KMS-11 (cell line): Measurements from ENCODE around the gene SPNS2.

Experiments used
- H2AFZ ChIP-seq: fragments of 200-600 bp; sonication (generic); 2 replicates; pipeline ENCODE4 v1.6.1; 2016; ENCODE audit warnings: antibody characterized with exemption, mixed run types, low read depth
- H3K27ac ChIP-seq: fragments of 200-600 bp; sonication (generic); 2 replicates; pipeline ENCODE4 v1.6.1; 2016; ENCODE audit warnings: mild to moderate bottlenecking, mixed run types
- H3K27me3 ChIP-seq: fragments of 200-600 bp; sonication (generic); 2 replicates; pipeline ENCODE4 v1.6.1; 2017; ENCODE audit warnings: mild to moderate bottlenecking, low read depth, mixed run types, moderate library complexity; ENCODE audit not compliant: insufficient read depth
- H3K36me3 ChIP-seq: fragments of 200-600 bp; sonication (generic); 2 replicates; pipeline ENCODE4 v1.6.1; 2017; ENCODE audit warnings: mild to moderate bottlenecking, mixed run types; ENCODE audit not compliant: insufficient read depth
- H3K4me1 ChIP-seq: fragments of 200-600 bp; sonication (generic); 2 replicates; pipeline ENCODE4 v1.6.1; 2016; ENCODE audit warnings: mild to moderate bottlenecking, low read depth, mixed run types; ENCODE audit not compliant: poor library complexity, severe bottlenecking
- H3K4me2 ChIP-seq: fragments of 200-600 bp; sonication (generic); 2 replicates; pipeline ENCODE4 v1.7.0; 2016; ENCODE audit warnings: mild to moderate bottlenecking, mixed run types
- H3K4me3 ChIP-seq: fragments of 200-600 bp; sonication (generic); IDR thresholded peaks from 2 replicates; pipeline ENCODE4 v1.6.1; 2017; ENCODE audit warnings: low read depth, low read length, mixed read lengths; ENCODE audit not compliant: insufficient read depth
- H3K79me2 ChIP-seq: fragments of 200-600 bp; sonication (generic); 2 replicates; pipeline ENCODE4 v1.6.1; 2016; ENCODE audit warnings: low read depth, mixed run types; ENCODE audit not compliant: insufficient read depth
- H3K9ac ChIP-seq: fragments of 200-600 bp; sonication (generic); 2 replicates; pipeline ENCODE4 v1.6.1; 2016; ENCODE audit warnings: mild to moderate bottlenecking, mixed run types
- H4K20me1 ChIP-seq: fragments of 200-600 bp; sonication (generic); 2 replicates; pipeline ENCODE4 v1.6.1; 2016; ENCODE audit warnings: mild to moderate bottlenecking, mixed run types; ENCODE audit not compliant: insufficient read depth
- TF ChIP-seq, protein P1 (sequence below): fragments of 200-600 bp; sonication (generic); conservative IDR thresholded peaks from 2 replicates; pipeline ENCODE4 v1.6.1; 2017; ENCODE audit warnings: low read depth, mild to moderate bottlenecking, antibody characterized with exemption, low read length, moderate library complexity, mixed read lengths

SPNS2 gene

DNA sequence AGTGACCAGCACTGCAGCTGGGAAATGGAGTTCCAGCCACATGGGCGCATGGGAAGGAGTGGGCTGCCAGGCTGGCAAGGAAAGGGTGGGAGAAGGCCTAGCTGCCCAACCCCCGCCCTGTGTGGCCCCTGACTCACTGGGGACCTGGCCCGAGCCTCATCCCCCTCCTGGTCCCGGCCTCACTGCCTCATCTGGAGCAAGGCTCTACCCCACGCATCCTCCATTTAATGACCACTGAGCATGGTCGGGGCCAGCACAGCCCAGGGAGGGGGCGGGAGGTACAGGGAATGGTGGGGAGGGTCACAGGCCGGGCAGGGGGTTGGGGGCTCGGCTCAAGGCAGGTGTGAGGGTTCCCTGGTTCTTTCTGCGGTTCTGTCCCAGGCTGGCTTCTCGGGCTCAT, 16.1 kb downstream of the SPNS2 start:
- no peaks in the 10 kb centered on the region for H4K20me1 ChIP-seq
- H3K4me1 ChIP-seq: no peaks in the 10 kb centered on the region
- TF ChIP-seq, protein P1, sequence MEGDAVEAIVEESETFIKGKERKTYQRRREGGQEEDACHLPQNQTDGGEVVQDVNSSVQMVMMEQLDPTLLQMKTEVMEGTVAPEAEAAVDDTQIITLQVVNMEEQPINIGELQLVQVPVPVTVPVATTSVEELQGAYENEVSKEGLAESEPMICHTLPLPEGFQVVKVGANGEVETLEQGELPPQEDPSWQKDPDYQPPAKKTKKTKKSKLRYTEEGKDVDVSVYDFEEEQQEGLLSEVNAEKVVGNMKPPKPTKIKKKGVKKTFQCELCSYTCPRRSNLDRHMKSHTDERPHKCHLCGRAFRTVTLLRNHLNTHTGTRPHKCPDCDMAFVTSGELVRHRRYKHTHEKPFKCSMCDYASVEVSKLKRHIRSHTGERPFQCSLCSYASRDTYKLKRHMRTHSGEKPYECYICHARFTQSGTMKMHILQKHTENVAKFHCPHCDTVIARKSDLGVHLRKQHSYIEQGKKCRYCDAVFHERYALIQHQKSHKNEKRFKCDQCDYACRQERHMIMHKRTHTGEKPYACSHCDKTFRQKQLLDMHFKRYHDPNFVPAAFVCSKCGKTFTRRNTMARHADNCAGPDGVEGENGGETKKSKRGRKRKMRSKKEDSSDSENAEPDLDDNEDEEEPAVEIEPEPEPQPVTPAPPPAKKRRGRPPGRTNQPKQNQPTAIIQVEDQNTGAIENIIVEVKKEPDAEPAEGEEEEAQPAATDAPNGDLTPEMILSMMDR: no peak
- no peak overlapping the region for H3K9ac ChIP-seq
- H2AFZ ChIP-seq: no peak overlapping the region
- no peaks in the 10 kb centered on the region for H3K79me2 ChIP-seq
- no peak overlapping the region for H3K4me3 ChIP-seq
- peaks cover 4% of the 10 kb centered on the region; the same call in 1 of the 2 replicates for H3K27me3 ChIP-seq
- H3K27ac ChIP-seq: no peak overlapping the region
- H3K4me2 ChIP-seq: no peak overlapping the region
- no peaks in the 10 kb centered on the region for H3K36me3 ChIP-seq

DNA sequence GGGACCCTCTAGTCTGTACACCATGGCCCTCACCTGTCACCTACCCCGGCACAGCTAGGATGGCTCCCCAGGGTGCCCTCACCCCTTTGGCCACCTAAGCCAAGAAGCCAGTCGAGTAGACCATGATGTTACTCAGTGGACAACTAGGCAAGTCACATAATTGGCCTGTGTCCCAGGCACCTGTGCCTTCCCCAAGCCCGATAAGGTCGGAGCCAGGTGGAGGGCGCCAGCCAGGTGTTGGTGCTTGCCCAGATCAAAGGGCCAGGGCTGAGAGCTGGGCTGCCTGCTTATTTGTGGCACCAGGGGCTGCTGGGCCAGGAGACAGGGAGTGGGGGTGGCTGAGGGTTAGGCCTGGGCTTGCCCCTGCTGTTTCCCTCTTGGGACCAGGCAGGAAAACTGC, 16.8 kb downstream of the SPNS2 start:
- no peaks in the 10 kb centered on the region for H3K79me2 ChIP-seq
- TF ChIP-seq, protein P1: no peak
- H3K4me2 ChIP-seq: no peak overlapping the region

DNA sequence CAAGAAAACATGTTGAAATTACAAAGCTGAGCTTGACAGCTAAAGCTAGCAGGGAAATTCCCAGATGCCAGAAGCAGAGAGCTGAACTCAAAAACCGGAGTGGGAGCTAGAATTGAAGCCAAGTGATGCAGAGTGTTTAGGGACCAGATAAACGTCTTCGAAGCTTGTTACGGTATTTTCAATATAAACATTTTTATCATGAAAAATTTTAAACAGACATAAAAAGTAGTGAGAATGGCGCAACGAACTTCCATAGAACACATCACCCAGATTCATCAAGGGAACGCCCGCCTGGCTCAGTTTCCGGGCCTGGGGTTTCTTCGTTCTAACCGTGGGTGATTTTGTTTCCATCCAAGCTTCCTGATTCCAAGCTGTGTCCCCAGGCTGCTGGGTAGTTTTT, 18.1 kb downstream of the SPNS2 start:
- H3K27me3 ChIP-seq: no peaks in the 10 kb centered on the region; the same call in 1 of the 2 replicates
- H3K9ac ChIP-seq: no peak overlapping the region
- TF ChIP-seq, protein P1: no peak
- H3K4me1 ChIP-seq: no peaks in the 10 kb centered on the region
- no peaks in the 10 kb centered on the region for H4K20me1 ChIP-seq
- H2AFZ ChIP-seq: no peak overlapping the region
- H3K27ac ChIP-seq: no peak overlapping the region
- H3K4me3 ChIP-seq: no peak overlapping the region
- no peaks in the 10 kb centered on the region for H3K36me3 ChIP-seq
- no peaks in the 10 kb centered on the region for H3K79me2 ChIP-seq
- no peak overlapping the region for H3K4me2 ChIP-seq

More for the DNA sequence above, 16.8 kb downstream of the SPNS2 start:
- H3K4me3 ChIP-seq: no peak overlapping the region
- no peak overlapping the region for H2AFZ ChIP-seq
- H3K9ac ChIP-seq: no peak overlapping the region
- H4K20me1 ChIP-seq: no peaks in the 10 kb centered on the region
- no peaks in the 10 kb centered on the region for H3K4me1 ChIP-seq
- peaks cover 4% of the 10 kb centered on the region; the same call in 1 of the 2 replicates for H3K27me3 ChIP-seq
- no peaks in the 10 kb centered on the region for H3K36me3 ChIP-seq
- no peak overlapping the region for H3K27ac ChIP-seq

DNA sequence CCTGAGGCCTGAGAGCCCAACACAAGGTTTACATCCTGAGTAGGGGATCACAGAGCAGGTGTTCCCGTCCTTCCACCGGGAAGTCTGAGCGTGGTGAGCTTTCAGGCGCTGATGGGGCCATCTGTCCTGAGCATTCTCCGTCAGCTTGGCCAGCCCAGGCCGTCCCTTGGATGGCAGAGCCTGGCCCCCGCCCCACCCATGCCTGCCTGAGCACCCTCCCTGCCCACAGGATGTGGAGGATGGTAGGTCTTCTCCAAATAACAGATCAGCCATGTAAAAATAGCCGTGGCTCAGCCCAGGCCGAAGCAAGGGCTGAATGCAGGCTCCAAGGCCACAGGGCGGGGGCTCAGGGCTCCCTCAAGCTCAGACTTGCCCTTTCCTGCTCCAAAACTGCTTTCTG, 20.2 kb downstream of the SPNS2 start:
- no peaks in the 10 kb centered on the region for H4K20me1 ChIP-seq
- H3K4me1 ChIP-seq: no peaks in the 10 kb centered on the region
- H3K4me3 ChIP-seq: no peak overlapping the region
- H3K36me3 ChIP-seq: no peaks in the 10 kb centered on the region
- no peaks in the 10 kb centered on the region for H3K79me2 ChIP-seq
- no peak overlapping the region for H3K9ac ChIP-seq
- H2AFZ ChIP-seq: no peak overlapping the region
- TF ChIP-seq, protein P1: no peak
- H3K27me3 ChIP-seq: no peaks in the 10 kb centered on the region; the same call in 1 of the 2 replicates
- H3K4me2 ChIP-seq: no peak overlapping the region
- no peak overlapping the region for H3K27ac ChIP-seq

DNA sequence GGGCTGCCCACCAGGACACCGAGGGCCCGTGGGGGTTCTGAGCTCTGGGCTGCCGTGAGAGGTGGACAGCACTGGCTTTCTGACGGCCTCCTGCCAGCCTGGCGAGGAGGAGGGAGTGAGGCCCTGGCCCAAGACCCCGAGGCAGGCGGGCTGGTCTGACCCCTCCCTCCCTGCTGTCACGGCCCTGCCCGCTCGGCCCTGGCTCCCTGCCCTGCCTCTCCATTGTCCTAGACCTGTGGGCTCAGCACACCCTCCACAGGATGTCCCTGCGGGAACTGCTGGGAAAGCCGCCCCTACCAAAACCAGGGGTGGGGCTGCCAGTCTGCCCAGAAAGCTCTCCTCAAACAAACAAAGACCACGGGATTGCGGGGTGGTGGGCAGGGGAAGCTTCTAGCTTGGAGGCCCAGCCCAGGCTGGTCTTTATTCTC, 20.7 kb downstream of the SPNS2 start:
- Histone ChIP-seq H3K79me2 (no peaks in the 10 kb centered on the region), H3K4me2 (no peak overlapping the region), H2AFZ (no peak overlapping the region), H3K27ac (no peak overlapping the region), H3K4me3 (no peak overlapping the region), H4K20me1 (no peaks in the 10 kb centered on the region), H3K9ac (no peak overlapping the region), H3K27me3 (no peaks in the 10 kb centered on the region; the same call in 1 of the 2 replicates), H3K4me1 (no peaks in the 10 kb centered on the region), H3K36me3 (no peaks in the 10 kb centered on the region)
- TF ChIP-seq, protein P1: no peak
